GM18508 (cell line): ENCODE data around the gene MADD.
A peak's percentile ranks its signal among the peaks of the same experiment; 100 is the strongest.

Experiments used
- ATAC-seq: cut with Tn5 transposase; IDR thresholded peaks from one replicate; pipeline ENCODE4 v1.9.1; 2021; ENCODE audit warnings: moderate number of reproducible peaks; ENCODE audit not compliant: insufficient read depth, unreplicated experiment

Gene MADD

GRCh38 chr11:47269829-47270305 lies at the start of gene MADD:
MADD (plus strand) TSS chr11:47270133.
- no peak for ATAC-seq

- no peak for ATAC-seq
Observed at GRCh38 chr11:47220401-47220821, 49.5 kb upstream of the MADD start.

GRCh38 chr11:47222696-47223095 lies 47.2 kb upstream of the MADD start:
- ATAC-seq, result no peak

- ATAC-seq, result peak; percentile 78
Observed at GRCh38 chr11:47225552-47226400, 44.2 kb upstream of the MADD start.

- ATAC-seq, result no peak
Observed at GRCh38 chr11:47229161-47229560, 40.8 kb upstream of the MADD start.

- no peak for ATAC-seq
Observed at GRCh38 chr11:47233051-47233450, 36.9 kb upstream of the MADD start.

- no peak for ATAC-seq
Observed at GRCh38 chr11:47233989-47234668, 35.8 kb upstream of the MADD start.

GRCh38 chr11:47234669-47235100 lies 35.2 kb upstream of the MADD start:
- ATAC-seq, result no peak

GRCh38 chr11:47235163-47235562 lies 34.8 kb upstream of the MADD start:
- no peak for ATAC-seq

- ATAC-seq, result no peak
Observed at GRCh38 chr11:47236482-47236881, 33.5 kb upstream of the MADD start.

GRCh38 chr11:47239852-47240251 lies 30.1 kb upstream of the MADD start:
- no peak for ATAC-seq

GRCh38 chr11:47241841-47242301 lies 28.1 kb upstream of the MADD start:
- no peak for ATAC-seq

GRCh38 chr11:47242596-47243192 lies 27.2 kb upstream of the MADD start:
- no peak for ATAC-seq

- no peak for ATAC-seq
Observed at GRCh38 chr11:47243454-47243853, 26.5 kb upstream of the MADD start.

GRCh38 chr11:47244448-47245350 lies 25.2 kb upstream of the MADD start:
- ATAC-seq, result no peak

GRCh38 chr11:47245611-47246357 lies 24.1 kb upstream of the MADD start:
- no peak for ATAC-seq

- ATAC-seq, result no peak
Observed at GRCh38 chr11:47247502-47247901, 22.4 kb upstream of the MADD start.

- ATAC-seq, result peak; percentile 25
Observed at GRCh38 chr11:47248304-47248663, 21.6 kb upstream of the MADD start.

- ATAC-seq, result peak; percentile 80
Observed at GRCh38 chr11:47248664-47249377, 21.1 kb upstream of the MADD start, which contains the start of gene ACP2. ACP2 (minus strand) TSS chr11:47248814; CDS start chr11:47248789, 25 bp downstream.
